GM12875 (cell line): ENCODE results near the gene ARRDC4.
"Not testable (repeated sequence)": the region's sequence is repeated elsewhere in the genome, so short reads cannot be mapped to it uniquely, and the experiment has no call there.

Experiments used
- H3K4me3 ChIP-seq: one replicate; pipeline ENCODE4 v1.5.1; 2011; ENCODE audit warnings: low read depth, low read length, control low read depth
- CTCF ChIP-seq: IDR thresholded peaks from 2 replicates; pipeline ENCODE4 v1.5.1; 2011; ENCODE audit warnings: low read depth, mild to moderate bottlenecking, control low read depth, inconsistent platforms, low read length, moderate library complexity, borderline replicate concordance; ENCODE audit not compliant: insufficient read depth

ARRDC4 gene

GRCh38 chr15:97976766-97977503 lies 16.4 kb downstream of the ARRDC4 start:
- TF ChIP-seq CTCF: no peak
- no peak overlapping the region for H3K4me3 ChIP-seq

GRCh38 chr15:97977734-97978133 lies 17.2 kb downstream of the ARRDC4 start:
- TF ChIP-seq CTCF: no peak
- no peak overlapping the region for H3K4me3 ChIP-seq

GRCh38 chr15:97978401-97979139 lies 18.1 kb downstream of the ARRDC4 start:
- no peak overlapping the region for H3K4me3 ChIP-seq
- TF ChIP-seq CTCF: no peak

GRCh38 chr15:97979140-97979520 lies 18.6 kb downstream of the ARRDC4 start:
- no peak overlapping the region for H3K4me3 ChIP-seq
- TF ChIP-seq CTCF: no peak

- no peak for TF ChIP-seq CTCF
Observed at GRCh38 chr15:97981058-97981457, 20.6 kb downstream of the ARRDC4 start.

GRCh38 chr15:97981758-97982157 lies 21.3 kb downstream of the ARRDC4 start:
- H3K4me3 ChIP-seq: no peak overlapping the region
- TF ChIP-seq CTCF: no peak

More at GRCh38 chr15:97981058-97981457, 20.6 kb downstream of the ARRDC4 start:
- no peak overlapping the region for H3K4me3 ChIP-seq

- H3K4me3 ChIP-seq: no peak overlapping the region
Observed at GRCh38 chr15:97984157-97984556, 23.7 kb downstream of the ARRDC4 start.

GRCh38 chr15:97985979-97986378 lies 25.5 kb downstream of the ARRDC4 start:
- not testable (repeated sequence) for H3K4me3 ChIP-seq

More at GRCh38 chr15:97984157-97984556, 23.7 kb downstream of the ARRDC4 start:
- TF ChIP-seq CTCF: no peak
